ENCODE data around the gene PLD1.
"Not testable (repeated sequence)": the region's sequence is repeated elsewhere in the genome, so short reads cannot be mapped to it uniquely, and the experiment has no call there.

Gene PLD1

GRCh38 chr3:171736556-171736955, 73.7 kb downstream of the PLD1 start:
- DNase-seq: no peak

DNA sequence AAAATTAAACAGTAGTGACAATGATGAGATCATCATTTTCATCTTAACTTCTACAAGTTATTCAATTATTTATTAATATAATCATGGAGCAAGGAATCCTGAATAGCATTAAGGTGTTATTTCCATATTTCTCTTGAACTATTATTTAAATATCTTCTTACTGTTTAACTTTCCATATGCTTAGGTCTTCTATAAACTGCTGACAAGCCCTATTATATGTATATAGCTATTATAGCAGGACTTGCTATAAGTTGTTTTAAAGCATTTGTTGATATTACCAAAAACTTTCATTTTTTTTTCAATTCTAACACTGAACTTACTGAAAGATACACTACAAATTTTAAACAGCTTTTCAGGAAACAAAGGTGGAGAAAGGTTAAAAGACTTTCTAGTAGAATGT, 76.7 kb downstream of the PLD1 start:
- no peak for DNase-seq

- DNase-seq: no peak
These were observed 77.5 kb downstream of the PLD1 start for GRCh38 chr3:171732756-171733155.

DNA sequence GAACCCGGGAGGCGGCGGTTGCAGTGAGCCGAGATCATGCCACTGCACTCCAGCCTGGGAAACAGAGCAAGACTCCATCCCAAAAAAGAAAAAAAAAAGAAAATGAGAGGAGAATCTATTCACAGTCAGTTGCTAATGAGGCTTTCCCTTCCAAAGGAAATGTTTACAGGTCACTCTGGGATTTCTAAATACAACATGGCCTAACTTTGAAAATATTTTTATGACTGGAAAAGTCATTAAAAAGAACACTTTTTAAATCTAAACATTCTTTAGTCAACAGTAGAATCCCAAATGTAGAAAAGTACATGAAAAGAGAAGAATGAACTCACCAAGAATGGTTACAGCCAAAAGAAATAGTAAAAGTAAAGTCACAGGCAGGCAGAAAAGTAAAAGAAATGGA, 78.6 kb downstream of the PLD1 start:
- no peak for DNase-seq

DNA sequence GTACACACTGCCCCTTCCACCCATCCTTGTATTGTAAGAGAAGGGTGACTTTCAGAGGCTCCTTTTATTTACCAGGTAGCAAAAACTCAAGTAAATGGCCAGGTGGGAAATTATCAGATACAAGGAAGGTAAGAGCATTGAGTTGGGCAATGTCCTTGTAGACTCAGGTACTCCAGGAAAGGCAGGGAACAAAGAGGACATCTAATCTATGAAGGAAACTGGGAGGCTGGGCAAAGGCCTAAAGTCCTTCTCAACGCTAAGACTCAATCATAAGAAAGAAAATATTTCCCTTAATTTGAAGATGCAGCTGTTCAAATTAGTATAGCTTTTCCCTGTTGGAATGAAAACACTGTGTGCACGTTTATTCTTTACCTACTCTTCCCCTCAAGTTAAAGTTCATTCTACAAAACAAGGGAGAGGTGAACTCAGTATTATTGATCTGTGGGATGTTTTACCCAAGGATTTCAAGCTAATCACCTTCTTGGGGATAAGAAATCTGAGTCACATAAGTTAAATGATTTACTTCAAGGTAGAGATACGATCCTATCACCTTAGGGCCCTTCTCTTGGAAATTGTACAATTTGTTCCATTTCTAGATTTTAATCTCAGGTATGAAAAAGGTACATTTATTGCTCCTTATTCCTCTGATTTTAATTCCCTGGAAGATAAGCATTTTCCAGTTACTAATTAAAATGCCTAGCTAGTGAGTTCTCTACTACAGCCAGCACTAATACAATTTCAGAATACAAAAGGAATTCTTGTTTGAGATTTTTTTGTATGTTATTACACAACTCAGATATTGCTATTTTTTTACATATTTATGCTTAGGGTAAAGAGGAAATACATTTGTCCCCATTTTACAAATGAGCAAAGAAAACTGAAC, 80.6 kb downstream of the PLD1 start:
- DNase-seq: no peak

DNA sequence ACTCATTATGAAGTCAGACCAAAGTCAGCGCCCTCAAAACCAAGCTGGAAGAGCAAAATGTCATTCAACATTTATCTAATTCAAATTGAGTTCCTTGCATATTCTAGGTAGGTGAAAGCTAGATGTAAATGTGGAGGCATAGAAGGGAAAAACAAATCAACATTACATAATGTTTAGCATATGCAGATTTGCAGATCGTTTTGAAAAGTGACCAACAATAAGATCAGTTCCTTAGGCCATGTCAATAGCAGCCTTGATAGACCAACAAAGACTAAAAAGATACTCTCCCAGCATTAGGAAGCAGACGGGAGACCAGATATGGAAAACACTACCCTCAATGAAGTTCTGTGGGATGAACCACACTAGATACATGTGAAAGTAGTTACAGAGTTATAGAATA, 83.0 kb downstream of the PLD1 start:
- no peak for DNase-seq

- DNase-seq: no peak
These were observed 91.6 kb downstream of the PLD1 start for GRCh38 chr3:171718493-171719185.

DNA sequence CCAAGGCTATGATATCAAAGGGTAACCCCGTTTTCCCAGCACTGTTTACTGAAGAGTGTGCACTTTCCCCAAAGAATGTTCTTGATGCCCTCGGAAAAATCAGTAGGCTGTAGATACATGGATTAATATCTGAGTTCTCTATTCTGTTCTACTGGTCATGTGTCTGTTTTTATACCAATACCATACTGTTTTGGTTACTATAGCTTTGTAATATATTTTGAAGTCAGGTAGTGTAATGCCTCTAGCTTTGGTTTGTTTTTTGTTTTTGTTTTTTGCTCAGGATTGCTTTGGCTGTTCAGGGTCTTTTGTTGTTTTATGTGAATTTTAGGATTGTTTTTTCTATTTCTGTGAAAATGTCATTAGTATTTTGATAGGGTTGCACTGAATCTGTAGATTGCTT, 95.1 kb downstream of the PLD1 start:
- DNase-seq: no peak

- DNase-seq: no peak
These were observed 97.9 kb downstream of the PLD1 start for GRCh38 chr3:171712171-171712938.

GRCh38 chr3:171711461-171712170, 98.7 kb downstream of the PLD1 start:
- DNase-seq: no peak

DNA sequence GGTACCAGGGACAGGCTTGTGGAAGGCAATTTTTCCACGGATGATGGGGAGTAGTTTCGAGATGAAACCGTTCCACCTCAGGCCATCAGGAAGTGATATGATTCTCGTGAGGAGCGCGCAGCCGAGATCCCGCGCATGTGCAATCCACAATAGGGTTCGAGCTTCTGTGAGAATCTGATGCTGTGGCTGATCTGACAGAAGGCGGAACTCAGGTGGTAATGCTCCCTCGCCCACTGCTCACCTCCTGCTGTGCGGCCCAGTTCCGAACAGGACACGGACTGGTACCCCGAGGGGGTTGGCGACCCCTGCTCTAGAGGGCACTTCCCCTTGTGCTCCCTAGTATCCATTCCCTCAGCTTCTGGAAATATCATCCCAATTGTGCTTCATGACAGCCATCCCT, 99.9 kb downstream of the PLD1 start:
- no peak for DNase-seq

- no peak for DNase-seq
These were observed 105.5 kb downstream of the PLD1 start for GRCh38 chr3:171704814-171705213.

DNA sequence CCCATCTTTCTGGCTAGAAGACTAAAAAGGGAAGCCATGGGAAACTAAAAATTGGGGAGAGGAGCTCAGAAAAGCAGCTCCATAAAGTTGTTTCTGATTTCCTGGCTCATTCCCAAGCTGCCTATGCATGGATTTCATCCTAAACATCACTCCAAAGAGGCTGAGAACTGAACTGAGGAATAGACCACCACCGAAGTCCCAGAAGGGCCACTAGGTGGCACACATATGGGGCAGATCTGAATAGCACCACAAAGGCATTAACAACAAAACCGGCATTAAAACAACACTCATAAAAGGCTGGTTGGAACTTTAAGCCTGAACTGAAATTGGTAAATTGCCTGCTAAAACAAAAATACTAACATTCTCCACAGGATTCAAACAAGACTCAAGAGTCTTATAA, 106.3 kb downstream of the PLD1 start:
- peak in 1 of 2 experiments; percentile 53 for DNase-seq

- DNase-seq: no peak
These were observed 107.1 kb downstream of the PLD1 start for GRCh38 chr3:171703144-171703543.

GRCh38 chr3:171700653-171701052, 109.6 kb downstream of the PLD1 start:
- DNase-seq: no peak

- no peak for DNase-seq
These were observed 110.1 kb downstream of the PLD1 start for GRCh38 chr3:171700157-171700556.

GRCh38 chr3:171699601-171700000, 110.7 kb downstream of the PLD1 start:
- DNase-seq: no peak

GRCh38 chr3:171696805-171697204, 113.5 kb downstream of the PLD1 start:
- DNase-seq: no peak

- no peak for DNase-seq
These were observed 114.9 kb downstream of the PLD1 start for GRCh38 chr3:171695426-171695825.

GRCh38 chr3:171694888-171695287, 115.4 kb downstream of the PLD1 start:
- DNase-seq: no peak

DNA sequence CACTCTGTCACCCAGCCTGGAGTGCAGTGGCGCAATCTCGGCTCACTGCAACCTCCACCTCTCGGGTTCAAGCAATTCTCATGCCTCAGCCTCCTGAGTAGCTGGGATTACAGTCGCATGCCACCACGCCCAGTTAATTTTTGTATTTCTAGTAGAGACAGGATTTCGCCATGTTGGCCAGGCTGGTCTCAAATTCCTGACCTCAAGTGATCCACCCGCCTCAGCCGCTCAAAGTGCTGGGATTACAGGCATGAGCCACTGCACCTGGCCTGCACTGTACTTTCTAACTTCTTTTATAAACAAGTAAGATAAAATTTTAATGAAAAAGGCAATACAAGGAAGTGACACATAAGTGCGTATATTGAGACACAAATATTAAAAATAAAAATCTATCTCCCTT, 117.7 kb downstream of the PLD1 start:
- DNase-seq: not testable (repeated sequence)

GRCh38 chr3:171691485-171691884, 118.8 kb downstream of the PLD1 start:
- DNase-seq: no peak

- no peak for DNase-seq
These were observed 120.0 kb downstream of the PLD1 start for GRCh38 chr3:171690281-171690680.
